Peyer's patch (tissue), 4 donors: ENCODE data around the gene NOTCH3.

Source experiments
- POLR2A ChIP-seq, 2 donors: fragments of 450-650 bp; IDR thresholded peaks; one replicate each; pipeline ENCODE4 v1.5.1; 2017; ENCODE audit warnings: antibody characterized with exemption in 2 of 2, mild to moderate bottlenecking in 2 of 2, moderate library complexity in 2 of 2
- TF ChIP-seq, protein P1 (sequence below), 6 experiments: fragments of 450-650 bp in 4 of 6; fragments of 200-600 bp in 2 of 6; sonication (generic) in 1 of 6; IDR thresholded peaks; one replicate each; pipeline ENCODE4 v1.5.1; 2017 to 2019; ENCODE audit warnings: antibody characterized with exemption in 6 of 6, mild to moderate bottlenecking in 3 of 6, moderate library complexity in 1 of 6

DNA sequence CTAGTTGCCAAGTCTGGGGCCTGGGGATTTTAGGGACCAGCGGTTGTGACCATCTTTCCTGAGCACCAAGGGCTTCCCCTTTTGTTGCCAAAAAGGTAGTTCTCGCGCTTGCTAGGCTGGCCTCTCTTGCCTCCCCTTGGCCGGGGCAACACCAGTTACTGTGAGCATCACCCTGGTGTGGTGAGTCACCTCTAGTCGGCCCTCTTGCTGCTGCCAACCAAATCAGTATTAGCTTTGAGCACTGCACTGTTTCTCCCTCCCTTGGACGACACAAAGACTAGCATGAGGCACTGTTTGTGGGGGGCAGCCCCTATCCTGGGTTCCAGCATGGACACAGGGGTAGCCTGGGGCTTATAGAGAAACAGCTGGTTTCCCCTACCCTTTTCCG is 86.6 kb downstream of the NOTCH3 start:
- TF ChIP-seq, protein P1, sequence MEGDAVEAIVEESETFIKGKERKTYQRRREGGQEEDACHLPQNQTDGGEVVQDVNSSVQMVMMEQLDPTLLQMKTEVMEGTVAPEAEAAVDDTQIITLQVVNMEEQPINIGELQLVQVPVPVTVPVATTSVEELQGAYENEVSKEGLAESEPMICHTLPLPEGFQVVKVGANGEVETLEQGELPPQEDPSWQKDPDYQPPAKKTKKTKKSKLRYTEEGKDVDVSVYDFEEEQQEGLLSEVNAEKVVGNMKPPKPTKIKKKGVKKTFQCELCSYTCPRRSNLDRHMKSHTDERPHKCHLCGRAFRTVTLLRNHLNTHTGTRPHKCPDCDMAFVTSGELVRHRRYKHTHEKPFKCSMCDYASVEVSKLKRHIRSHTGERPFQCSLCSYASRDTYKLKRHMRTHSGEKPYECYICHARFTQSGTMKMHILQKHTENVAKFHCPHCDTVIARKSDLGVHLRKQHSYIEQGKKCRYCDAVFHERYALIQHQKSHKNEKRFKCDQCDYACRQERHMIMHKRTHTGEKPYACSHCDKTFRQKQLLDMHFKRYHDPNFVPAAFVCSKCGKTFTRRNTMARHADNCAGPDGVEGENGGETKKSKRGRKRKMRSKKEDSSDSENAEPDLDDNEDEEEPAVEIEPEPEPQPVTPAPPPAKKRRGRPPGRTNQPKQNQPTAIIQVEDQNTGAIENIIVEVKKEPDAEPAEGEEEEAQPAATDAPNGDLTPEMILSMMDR (IDR thresholded peaks at IDR 0.05) = no peak
- no peak for TF ChIP-seq POLR2A (IDR thresholded peaks at IDR 0.05)
